Colonic mucosa (tissue), 4 donors: ENCODE measurements around the gene TNFRSF1A. TPM values are rescaled to one million over a fixed set of nuclear protein-coding genes. Genes with fewer than 3 reads are reported as not detected.

Source experiments
- DNase-seq: peaks from one replicate; pipeline ENCODE4 v3.0.0-alpha.2; 2020
- H3K27ac ChIP-seq: fragments of 200-600 bp; one replicate; pipeline ENCODE4 v1.8.0; 2021
- H3K27me3 ChIP-seq: fragments of 200-600 bp; one replicate; pipeline ENCODE4 v1.8.0; 2021
- H3K36me3 ChIP-seq: fragments of 200-600 bp; one replicate; pipeline ENCODE4 v1.8.0; 2021
- H3K4me1 ChIP-seq: fragments of 200-600 bp; one replicate; pipeline ENCODE4 v1.8.0; 2021; ENCODE audit warnings: mild to moderate bottlenecking
- H3K4me3 ChIP-seq: fragments of 200-600 bp; one replicate; pipeline ENCODE4 v1.8.0; 2021
- H3K9ac ChIP-seq, 2 donors: one replicate each; pipeline ENCODE4 v1.7.0; 2013; ENCODE audit warnings: control low read depth in 2 of 2, low read depth in 2 of 2, low read length in 2 of 2
- H3K9me3 ChIP-seq: fragments of 200-600 bp; one replicate; pipeline ENCODE4 v1.8.0; 2021
- intact Hi-C: fragments of 100-400 bp; cut with DNase I; formaldehyde crosslinking; loops from one replicate; pipeline ENCODE4 v1.14.1; 2022
- total RNA-seq, 2 donors: library from RNA; stranded (reverse); fragmentation: NEBNext Ultra II Directional in 1 of 2; extraction: Animal tissue kit (Norgen Biotek cat#: 25700) in 1 of 2; gene quantifications; one replicate each; pipeline ENCODE4 v1.2.1, GENCODE V29; 2021
- TF ChIP-seq, protein P1 (sequence below): fragments of 200-600 bp; IDR thresholded peaks from one replicate; pipeline ENCODE4 v1.8.0; 2022; ENCODE audit warnings: antibody characterized with exemption, mild to moderate bottlenecking
- donor health status: healthy.
- donor health status: DM: no; HTN: no; CAD: no.
- donor health status: DM: no; HTN: no; CAD: no.

TNFRSF1A gene
- total RNA-seq, 2 donors from 2014 or later, result 116 to 164 TPM

DNA sequence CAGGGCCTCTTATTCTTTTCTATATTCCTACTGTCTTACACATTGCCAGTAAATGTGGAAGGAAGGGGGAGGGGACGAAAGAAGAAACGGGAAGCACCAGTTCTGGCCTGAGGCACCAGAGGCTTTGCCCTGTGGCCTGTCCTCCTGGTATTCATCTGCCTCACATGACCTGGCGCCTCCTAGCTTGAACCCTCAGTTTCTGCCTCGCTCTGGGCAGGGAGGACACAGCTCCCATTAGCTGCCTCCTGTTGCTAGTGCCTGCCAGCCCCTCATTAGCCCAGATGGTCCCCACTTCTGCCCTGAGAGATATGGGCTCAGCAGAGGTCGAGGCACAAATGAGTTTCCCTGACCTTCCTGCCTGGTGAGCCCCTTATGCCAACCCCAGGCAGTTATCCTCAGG is 34.3 kb downstream of the TNFRSF1A start:
- no peaks in the 10 kb centered on the region for H3K36me3 ChIP-seq
- TF ChIP-seq, protein P1, sequence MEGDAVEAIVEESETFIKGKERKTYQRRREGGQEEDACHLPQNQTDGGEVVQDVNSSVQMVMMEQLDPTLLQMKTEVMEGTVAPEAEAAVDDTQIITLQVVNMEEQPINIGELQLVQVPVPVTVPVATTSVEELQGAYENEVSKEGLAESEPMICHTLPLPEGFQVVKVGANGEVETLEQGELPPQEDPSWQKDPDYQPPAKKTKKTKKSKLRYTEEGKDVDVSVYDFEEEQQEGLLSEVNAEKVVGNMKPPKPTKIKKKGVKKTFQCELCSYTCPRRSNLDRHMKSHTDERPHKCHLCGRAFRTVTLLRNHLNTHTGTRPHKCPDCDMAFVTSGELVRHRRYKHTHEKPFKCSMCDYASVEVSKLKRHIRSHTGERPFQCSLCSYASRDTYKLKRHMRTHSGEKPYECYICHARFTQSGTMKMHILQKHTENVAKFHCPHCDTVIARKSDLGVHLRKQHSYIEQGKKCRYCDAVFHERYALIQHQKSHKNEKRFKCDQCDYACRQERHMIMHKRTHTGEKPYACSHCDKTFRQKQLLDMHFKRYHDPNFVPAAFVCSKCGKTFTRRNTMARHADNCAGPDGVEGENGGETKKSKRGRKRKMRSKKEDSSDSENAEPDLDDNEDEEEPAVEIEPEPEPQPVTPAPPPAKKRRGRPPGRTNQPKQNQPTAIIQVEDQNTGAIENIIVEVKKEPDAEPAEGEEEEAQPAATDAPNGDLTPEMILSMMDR, result no peak
- DNase-seq, result no peak
- no peak overlapping the region for H3K4me3 ChIP-seq
- no peaks in the 10 kb centered on the region for H3K27me3 ChIP-seq
- H3K4me1 ChIP-seq, result peaks cover 4% of the 10 kb centered on the region
- H3K9ac ChIP-seq, result no peak overlapping the region
- intact Hi-C loops, result no loop called here
- no peaks in the 10 kb centered on the region for H3K9me3 ChIP-seq
- H3K27ac ChIP-seq, result no peak overlapping the region

DNA sequence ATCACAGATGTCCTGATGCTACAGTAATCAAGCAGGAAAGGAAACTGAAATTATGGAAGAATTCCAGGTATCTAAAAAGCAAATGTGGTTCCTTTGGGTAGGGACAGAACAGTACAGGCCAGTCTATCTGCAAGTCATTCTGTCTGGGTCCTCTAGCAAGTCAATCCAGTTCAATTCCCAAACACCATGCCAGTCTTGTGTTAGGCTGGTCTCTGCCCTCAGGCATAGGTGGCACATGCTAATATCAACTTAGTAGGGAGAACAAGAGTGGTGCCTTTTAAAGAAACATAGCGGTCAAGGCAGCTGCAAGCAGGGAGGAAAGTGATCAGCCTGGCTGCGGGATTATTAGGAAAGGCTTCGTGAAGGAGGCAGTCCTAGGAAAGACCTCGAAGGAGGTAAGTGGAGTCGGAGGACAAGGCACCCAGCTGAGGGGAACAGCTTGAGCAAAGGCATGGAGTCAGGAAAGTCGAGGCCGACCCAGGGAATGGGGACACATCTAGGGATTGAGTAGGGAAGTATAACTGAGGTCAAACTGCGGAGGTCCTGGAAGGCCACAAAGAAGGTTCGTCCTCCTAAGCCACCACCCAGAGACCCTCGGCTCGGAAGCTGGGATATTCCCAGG is 35.2 kb downstream of the TNFRSF1A start:
- H3K36me3 ChIP-seq, result no peaks in the 10 kb centered on the region
- no peak overlapping the region for H3K4me3 ChIP-seq
- TF ChIP-seq, protein P1, result no peak
- H3K4me1 ChIP-seq, result peaks cover 4% of the 10 kb centered on the region
- no peak overlapping the region for H3K27ac ChIP-seq
- intact Hi-C loops, result no loop called here
- H3K9me3 ChIP-seq, result no peaks in the 10 kb centered on the region
- no peak for DNase-seq
- H3K9ac ChIP-seq, result no peak overlapping the region
- no peaks in the 10 kb centered on the region for H3K27me3 ChIP-seq

DNA sequence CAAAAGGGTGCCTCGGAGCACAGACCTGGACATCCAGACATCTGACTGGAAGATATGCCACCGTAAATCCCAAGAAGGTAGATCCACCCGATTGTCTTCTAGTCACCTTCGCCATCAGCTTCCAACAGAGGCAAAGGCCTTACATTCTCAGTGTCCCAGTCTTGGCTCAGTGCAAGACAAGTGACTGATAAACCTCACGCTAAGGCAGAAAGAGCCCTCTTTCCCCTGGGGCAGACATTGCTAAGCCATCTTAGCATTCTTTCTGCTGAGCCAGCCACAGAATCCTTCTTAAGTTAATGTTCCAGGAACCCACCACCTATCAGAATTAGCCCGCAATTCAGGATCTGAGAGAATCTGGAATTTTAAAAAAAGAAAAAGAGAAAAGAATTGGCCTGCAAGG is 35.7 kb downstream of the TNFRSF1A start:
- Histone ChIP-seq H3K4me3 (no peak overlapping the region), H3K27me3 (no peaks in the 10 kb centered on the region), H3K9me3 (no peaks in the 10 kb centered on the region), H3K4me1 (peaks cover 4% of the 10 kb centered on the region), H3K36me3 (no peaks in the 10 kb centered on the region), H3K9ac (no peak overlapping the region), H3K27ac (no peak overlapping the region)
- intact Hi-C loops, result no loop called here
- no peak for DNase-seq
- TF ChIP-seq, protein P1, result no peak

DNA sequence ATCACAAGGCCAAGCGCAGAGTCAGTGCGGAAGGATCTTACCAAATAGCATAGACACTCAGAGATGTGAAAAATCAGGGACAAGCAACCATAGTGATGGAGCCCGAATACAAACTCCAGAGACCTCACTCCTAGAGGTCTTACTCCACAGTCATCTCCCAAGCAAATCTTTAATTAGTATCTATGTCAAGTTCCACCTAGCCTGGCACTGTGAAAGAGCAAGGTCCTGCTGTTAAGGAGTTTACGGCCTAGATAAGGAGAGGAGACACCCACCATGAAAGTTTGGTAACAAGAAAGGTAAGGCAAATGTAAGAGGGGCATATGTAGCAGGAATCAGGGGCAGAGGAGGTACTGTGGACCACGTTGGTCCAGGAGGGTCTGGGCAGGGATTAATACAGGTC is 38.8 kb downstream of the TNFRSF1A start:
- DNase-seq, result no peak
- TF ChIP-seq, protein P1, result no peak
- Histone ChIP-seq H3K4me3 (no peak overlapping the region), H3K9me3 (no peaks in the 10 kb centered on the region), H3K36me3 (no peaks in the 10 kb centered on the region), H3K4me1 (peaks cover under 1% of the 10 kb centered on the region), H3K9ac (peak overlapping the region in 1 of 2 donors; percentile 46), H3K27ac (peak overlapping the region; percentile 40), H3K27me3 (no peaks in the 10 kb centered on the region)
- intact Hi-C loops, result no loop called here

DNA sequence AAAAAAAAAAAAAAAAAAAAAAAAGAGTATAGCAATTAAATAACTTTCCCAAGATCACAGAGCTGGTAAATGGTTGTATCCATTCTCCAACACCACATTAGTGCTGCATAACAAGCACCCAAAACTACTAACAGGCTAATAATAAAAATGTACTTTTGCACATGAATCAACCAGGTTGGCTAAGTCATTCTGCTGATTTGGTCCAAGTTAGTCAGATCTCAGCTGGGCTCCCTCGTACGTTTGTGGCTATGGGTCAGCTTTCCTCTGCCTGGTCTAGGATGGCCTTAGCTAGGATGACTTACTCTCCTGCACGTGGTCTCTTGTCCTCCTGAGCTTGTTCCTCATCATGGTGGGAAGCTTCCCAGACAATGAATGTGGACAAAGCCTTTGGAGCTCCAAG is 39.3 kb downstream of the TNFRSF1A start:
- peak overlapping the region; percentile 40 for H3K27ac ChIP-seq
- DNase-seq, result no peak
- H3K36me3 ChIP-seq, result no peaks in the 10 kb centered on the region
- no peaks in the 10 kb centered on the region for H3K9me3 ChIP-seq
- TF ChIP-seq, protein P1, result no peak
- no peaks in the 10 kb centered on the region for H3K27me3 ChIP-seq
- no peak overlapping the region for H3K4me3 ChIP-seq
- H3K9ac ChIP-seq, result no peak overlapping the region
- intact Hi-C loops, result no loop called here
- no peaks in the 10 kb centered on the region for H3K4me1 ChIP-seq
